Measurements from ENCODE around the gene MYO6. TPM values are rescaled to one million over a fixed set of nuclear protein-coding genes. Genes with fewer than 3 reads are reported as not detected.

The MYO6 gene
- total and polyA plus RNA-seq, 2 of the 8 experiments (the other 6 are each of a cell fraction or from before 2014, with no cell fraction given) = 8.3 to 21.9 TPM

DNA sequence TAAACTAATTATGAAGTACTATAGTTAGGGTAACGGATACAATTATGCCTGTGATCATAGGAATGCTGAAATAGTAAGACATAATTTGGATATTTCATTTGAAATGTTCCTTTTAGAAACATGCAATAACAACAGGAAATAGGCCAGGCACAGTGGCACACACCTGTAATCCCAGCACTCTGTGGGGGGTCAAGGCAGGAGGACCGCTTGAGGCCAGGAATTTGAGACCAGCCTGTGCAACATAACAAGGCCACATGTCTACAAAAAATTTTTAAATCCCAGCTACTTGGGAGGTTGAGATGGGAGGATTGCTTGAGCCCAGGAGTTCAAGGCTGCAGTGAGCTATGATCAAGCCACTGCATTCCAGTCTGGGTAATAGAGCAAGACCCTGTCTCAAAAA is 25.7 kb upstream of the MYO6 start:
- ChIA-PET POLR2A (ENCODE audit: partially characterized antibody) (interaction anchor here (0.7 kb wide), 1 partner anchor 119 kb away, joined by 3 read pairs; no protein-coding TSS in a partner anchor), CTCF (ENCODE audit: partially characterized antibody) (interaction anchor here (0.6 kb wide), 1 partner anchor 1654 kb away, joined by 3 read pairs; no protein-coding TSS in a partner anchor)
- H3K79me1 ChIP-seq (ENCODE audit: low read depth, low read length) = no peaks in the 10 kb centered on the region
- H3K27me3 ChIP-seq (replicated peaks in 1 of 4; ENCODE audit: control insufficient read depth in 3 of 4, extremely low read depth in 1 of 4, insufficient read depth in 3 of 4, low read length in 3 of 4) = no peaks in the 10 kb centered on the region
- H3K4me2 ChIP-seq (ENCODE audit: insufficient read depth in 1 of 2, low read depth in 2 of 2, low read length in 2 of 2) = no peak overlapping the region
- H2AK5ac ChIP-seq (ENCODE audit: low read depth, low read length) = no peak overlapping the region
- 73% methylated on average over 2 of the region's 2 CpGs; no CpG with 5 or more reads in 1 of the 2 experiments for WGBS, 2 experiments (ENCODE audit: extremely low coverage in 1 of 2, insufficient coverage in 1 of 2, insufficient read length in 1 of 2, insufficient replicate concordance in 2 of 2, low coverage in 1 of 2, low lambda C conversion rate in 2 of 2, missing lambda C conversion rate in 1 of 2)
- no peaks in the 10 kb centered on the region for H3K23me2 ChIP-seq (ENCODE audit: low read depth, low read length)
- H4K5ac ChIP-seq (ENCODE audit: insufficient read length, low read depth, low read length) = no peak overlapping the region
- no peak overlapping the region for H3K23ac ChIP-seq (ENCODE audit: insufficient read length)
- H2BK5ac ChIP-seq (ENCODE audit: low read depth, low read length) = no peak overlapping the region
- H2BK20ac ChIP-seq (ENCODE audit: low read length) = no peak overlapping the region
- H3K27ac ChIP-seq (ENCODE audit: low read depth, low read length) = no peak overlapping the region
- H3K36me3 ChIP-seq (ENCODE audit: control insufficient read depth in 2 of 4, insufficient read depth in 4 of 4, low read length in 3 of 4) = no peaks in the 10 kb centered on the region
- no peaks in the 10 kb centered on the region for H4K20me1 ChIP-seq (replicated peaks in 1 of 2; ENCODE audit: control insufficient read depth in 1 of 2, insufficient read depth in 2 of 2, low read length in 2 of 2)
- H3K4ac ChIP-seq (replicated peaks; ENCODE audit: insufficient read length, low read depth, low read length) = no peak overlapping the region
- H4K91ac ChIP-seq (replicated peaks; ENCODE audit: insufficient read length, low read length) = no peak overlapping the region
- no peaks in the 10 kb centered on the region for H3K9me3 ChIP-seq (ENCODE audit: insufficient read depth in 2 of 2, low read depth in 1 of 2, low read length in 1 of 2)
- no peaks in the 10 kb centered on the region for H3K4me1 ChIP-seq (replicated peaks in 1 of 4; ENCODE audit: control insufficient read depth in 3 of 4, insufficient read depth in 4 of 4, low read length in 3 of 4)
- DNase-seq (ENCODE audit: low read depth in 1 of 2, low spot score in 2 of 2) = no peak
- H2BK120ac ChIP-seq (replicated peaks; ENCODE audit: low read depth, low read length) = no peak overlapping the region
- H2BK15ac ChIP-seq (ENCODE audit: low read length) = no peak overlapping the region
- no peaks in the 10 kb centered on the region for H3K79me2 ChIP-seq (ENCODE audit: control insufficient read depth in 1 of 2, insufficient read depth in 2 of 2, low read length in 2 of 2)
- H4K8ac ChIP-seq (ENCODE audit: extremely low read depth, insufficient read depth, low read length) = no peak overlapping the region
- H2BK12ac ChIP-seq (ENCODE audit: low read depth, low read length) = no peak overlapping the region
- no peak overlapping the region; the same call in 1 of the 2 replicates for H3K18ac ChIP-seq (ENCODE audit: extremely low read depth, low read length)
- no peak overlapping the region for H3K14ac ChIP-seq (ENCODE audit: insufficient read length)
- FAIRE-seq = no peak
- H3K4me3 ChIP-seq (ENCODE audit: extremely low read depth in 1 of 4, insufficient read depth in 2 of 4, low read depth in 3 of 4, low read length in 4 of 4) = no peak overlapping the region
- H2AFZ ChIP-seq (ENCODE audit: low read length) = no peak overlapping the region
- no peak for TF ChIP-seq MAFK (IDR thresholded peaks at IDR 0.05; ENCODE audit: low read depth, low read length)
- TF ChIP-seq CREB1 (IDR thresholded peaks at IDR 0.05) = no peak
- no peak for TF ChIP-seq EGR1 (IDR thresholded peaks at IDR 0.05; ENCODE audit: borderline replicate concordance, low read depth, low read length)
- TF ChIP-seq SRF (IDR thresholded peaks at IDR 0.05; ENCODE audit: low read depth, low read length) = no peak
- no peak for TF ChIP-seq HDAC6 (IDR thresholded peaks at IDR 0.05; ENCODE audit: low read depth, low read length)
- no peak for TF ChIP-seq SP2 (IDR thresholded peaks at IDR 0.05; ENCODE audit: low read length)
- no peak for TF ChIP-seq NANOG (IDR thresholded peaks at IDR 0.05; ENCODE audit: insufficient read depth, low read depth, low read length, poor library complexity, severe bottlenecking)
- no peak for TF ChIP-seq GTF2F1 (IDR thresholded peaks at IDR 0.05; ENCODE audit: borderline replicate concordance, low read depth, low read length)
- H3K56ac ChIP-seq (replicated peaks; ENCODE audit: insufficient read length, low read depth, low read length) = no peak overlapping the region
- H3K9ac ChIP-seq (replicated peaks in 1 of 4; ENCODE audit: extremely low read depth in 1 of 4, low read depth in 3 of 4, low read length in 3 of 4) = no peak overlapping the region

Data from H1 (cell line).